HepG2 (cell line): ENCODE data around the gene KRT84. TPM values are rescaled to one million over a fixed set of nuclear protein-coding genes. Genes with fewer than 3 reads are reported as not detected.
"Not testable (repeated sequence)": the region's sequence is repeated elsewhere in the genome, so short reads cannot be mapped to it uniquely, and the experiment has no call there.

Experiments
- ATAC-seq: fragments of 200-7000 bp; cut with Tn5 transposase; 3 replicates; pipeline ENCODE4 v1.9.1; 2020; ENCODE audit warnings: mild to moderate bottlenecking, moderate library complexity
- BruUV-seq: library from RNA; stranded (reverse); fragments of 400-500 nt; replicated peaks from 2 replicates; lab custom pipeline; 2021; lab: Mats Ljungman, UMichigan
- CTCF ChIA-PET: fragments of 300-600 bp; formaldehyde crosslinking; extraction: SDS; loops from one replicate; lab custom pipeline; 2021; ENCODE audit warnings: low total read pairs, inconsistent platforms, low intra/inter-chr PET ratio; lab: Yijun Ruan, JAX
- POLR2A ChIA-PET: fragments of 350-600 bp; sonication (Branson Sonifier 250); formaldehyde crosslinking; loops from one replicate; lab custom pipeline; 2020; ENCODE audit warnings: antibody characterized with exemption, inconsistent platforms; lab: Yijun Ruan, JAX
- DNase-seq: peaks from one replicate; pipeline ENCODE4 v3.0.0-alpha.2; 2015; ENCODE audit warnings: low spot score
- FAIRE-seq: peaks from 3 replicates; lab custom pipeline; 2011; peaks lifted over from hg19 to GRCh38; lab: Jason Lieb, UNC
- H2AFZ ChIP-seq: one replicate; pipeline ENCODE4 v1.6.1; 2011; ENCODE audit warnings: low read length, inconsistent platforms
- H3K27ac ChIP-seq: fragments of 300-600 bp; 3 replicates; pipeline ENCODE4 v1.8.0; 2011; ENCODE audit warnings: mixed run types, mild to moderate bottlenecking, mixed read lengths, low read length, inconsistent platforms; ENCODE audit not compliant: insufficient read depth; ENCODE audit errors: extremely low read length
- H3K27me3 ChIP-seq, 2 experiments: fragments of 200-600 bp in 1 of 2; 2 replicates in 1 of 2; 3 replicates in 1 of 2; pipeline versions ENCODE4 v1.6.0 to v1.8.0; 2011; ENCODE audit warnings: low read length in 2 of 2, mild to moderate bottlenecking in 2 of 2, moderate library complexity in 2 of 2, inconsistent platforms in 1 of 2; ENCODE audit not compliant: insufficient read depth in 2 of 2, control insufficient read depth in 1 of 2
- H3K36me3 ChIP-seq, 2 experiments: fragments of 200-600 bp in 1 of 2; replicated peaks in 1 of 2; 2 replicates in 1 of 2; 3 replicates in 1 of 2; pipeline versions ENCODE4 v1.5.1 to v1.8.0; 2011; ENCODE audit warnings: low read length in 2 of 2, inconsistent platforms in 1 of 2; ENCODE audit not compliant: insufficient read depth in 2 of 2, control insufficient read depth in 1 of 2
- H3K4me1 ChIP-seq: 2 replicates; pipeline ENCODE4 v1.5.1; 2012; ENCODE audit warnings: low read length, inconsistent platforms; ENCODE audit not compliant: insufficient read depth
- H3K4me2 ChIP-seq: 2 replicates; pipeline ENCODE4 v1.6.0; 2011; ENCODE audit warnings: low read depth, low read length, inconsistent platforms
- H3K4me3 ChIP-seq, 3 experiments: fragments of 200-600 bp in 1 of 3; sonication (generic), shearing (Covaris generic) in 1 of 3; replicated peaks in 1 of 3; 2 replicates each; pipeline ENCODE4 v1.5.1; 2011 to 2016; ENCODE audit warnings: low read length in 3 of 3, inconsistent platforms in 2 of 3, low read depth in 2 of 3, mild to moderate bottlenecking in 2 of 3, control low read depth in 1 of 3, mixed read lengths in 1 of 3; ENCODE audit not compliant: insufficient read depth in 1 of 3
- H3K79me2 ChIP-seq: one replicate; pipeline ENCODE4 v1.6.1; 2011; ENCODE audit warnings: low read length, inconsistent platforms; ENCODE audit not compliant: insufficient read depth
- H3K9ac ChIP-seq: 2 replicates; pipeline ENCODE4 v1.6.0; 2011; ENCODE audit warnings: mild to moderate bottlenecking, low read depth, low read length, inconsistent platforms; ENCODE audit not compliant: insufficient read depth
- H3K9me3 ChIP-seq: 2 replicates; pipeline ENCODE4 v1.5.1; 2012; ENCODE audit warnings: mild to moderate bottlenecking, low read length
- H4K20me1 ChIP-seq: 2 replicates; pipeline ENCODE4 v1.6.0; 2011; ENCODE audit warnings: inconsistent platforms, mild to moderate bottlenecking, low read length, moderate library complexity; ENCODE audit not compliant: insufficient read depth
- WGBS: methylation state at CpG from one replicate; pipeline ENCODE4 v1.1.6; 2017; ENCODE audit warnings: low lambda C conversion rate; 5-methylcytosine and 5-hydroxymethylcytosine counted together
- in situ Hi-C: cut with HindIII; loops from 2 replicates; pipeline ENCODE4 v1.10.0; 2017; ENCODE audit warnings: low pct_unique_long_range_greater_than_20kb; ENCODE audit not compliant: extremely low pct_ligation_motif_present
- intact Hi-C: fragments of 100-400 bp; cut with micrococcal nuclease; formaldehyde crosslinking; loops from one replicate; pipeline ENCODE4 v1.10.0; 2022; ENCODE audit not compliant: unreplicated experiment
- polyA plus RNA-seq, 8 experiments: library from polyadenylated mRNA; depleted of rRNA in 3 of 8; stranded (reverse) in 7 of 8; unstranded in 1 of 8; fragments of >200 nt; fragmentation: Illumina TruSeq in 4 of 8; extraction: Trizol in 4 of 8; gene quantifications; 2 replicates each; pipeline versions ENCODE4 v1.2.1 to v1.2.3, GENCODE V29; 2011 to 2016; ENCODE audit warnings: low read depth in 4 of 8, missing spikeins in 1 of 8, mixed read lengths in 1 of 8; ENCODE audit not compliant: insufficient read depth in 1 of 8
- total RNA-seq, 5 experiments: library from RNA; depleted of rRNA; stranded (reverse); fragments of >200 nt; fragmentation: Illumina TruSeq; extraction: Trizol; gene quantifications; 2 replicates each; pipeline ENCODE4 v1.2.3, GENCODE V29; 2016; ENCODE audit warnings: low read depth in 1 of 5
- TF ChIP-seq, protein P1 (sequence below): sonication (generic); formaldehyde crosslinking; IDR thresholded peaks from 2 replicates; pipeline ENCODE4 v1.4.0; 2020; ENCODE audit warnings: mild to moderate bottlenecking, missing genetic modification reagents, borderline replicate concordance

KRT84 gene
- total and polyA plus RNA-seq, 2 of the 13 experiments (the other 11 are each of a cell fraction or from before 2014, with no cell fraction given): not detected

GRCh38 chr12:52346593-52346992, 38.9 kb downstream of the KRT84 start:
- in situ Hi-C loops (no loop called here), intact Hi-C loops (no loop called here)
- H3K4me2 ChIP-seq: no peak overlapping the region
- no peaks in the 10 kb centered on the region for H3K36me3 ChIP-seq
- ChIA-PET POLR2A (no interaction called here), CTCF (no interaction called here)
- FAIRE-seq (no peak), ATAC-seq (peak; percentile 37; the same call in 2 of the 3 replicates), DNase-seq (no peak)
- no TSS peak for BruUV-seq
- H4K20me1 ChIP-seq: no peaks in the 10 kb centered on the region
- TF ChIP-seq, protein P1, sequence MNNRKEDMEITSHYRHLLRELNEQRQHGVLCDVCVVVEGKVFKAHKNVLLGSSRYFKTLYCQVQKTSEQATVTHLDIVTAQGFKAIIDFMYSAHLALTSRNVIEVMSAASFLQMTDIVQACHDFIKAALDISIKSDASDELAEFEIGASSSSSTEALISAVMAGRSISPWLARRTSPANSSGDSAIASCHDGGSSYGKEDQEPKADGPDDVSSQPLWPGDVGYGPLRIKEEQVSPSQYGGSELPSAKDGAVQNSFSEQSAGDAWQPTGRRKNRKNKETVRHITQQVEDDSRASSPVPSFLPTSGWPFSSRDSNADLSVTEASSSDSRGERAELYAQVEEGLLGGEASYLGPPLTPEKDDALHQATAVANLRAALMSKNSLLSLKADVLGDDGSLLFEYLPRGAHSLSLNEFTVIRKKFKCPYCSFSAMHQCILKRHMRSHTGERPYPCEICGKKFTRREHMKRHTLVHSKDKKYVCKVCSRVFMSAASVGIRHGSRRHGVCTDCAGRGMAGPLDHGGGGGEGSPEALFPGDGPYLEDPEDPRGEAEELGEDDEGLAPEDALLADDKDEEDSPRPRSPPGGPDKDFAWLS: no peak
- 0% methylated on average over 4 of the region's 4 CpGs for WGBS
- no peak overlapping the region for H3K27ac ChIP-seq
- H3K4me1 ChIP-seq: peaks cover 10% of the 10 kb centered on the region
- no peak overlapping the region for H2AFZ ChIP-seq
- H3K79me2 ChIP-seq: no peaks in the 10 kb centered on the region
- H3K27me3 ChIP-seq: peaks cover 2 to 33% of the 10 kb centered on the region in 2 experiments
- no peak overlapping the region for H3K4me3 ChIP-seq
- H3K9me3 ChIP-seq: no peaks in the 10 kb centered on the region
- no peak overlapping the region for H3K9ac ChIP-seq

- in situ Hi-C loops, FAIRE-seq, H3K4me3 ChIP-seq, CTCF ChIA-PET, H2AFZ ChIP-seq, DNase-seq, H3K4me1 ChIP-seq, ATAC-seq, H3K36me3 ChIP-seq, H3K9ac ChIP-seq, H4K20me1 ChIP-seq, H3K4me2 ChIP-seq, H3K27ac ChIP-seq, H3K9me3 ChIP-seq, intact Hi-C loops, H3K79me2 ChIP-seq, BruUV-seq, POLR2A ChIA-PET: not testable (repeated sequence)
- peaks cover 3 to 37% of the 10 kb centered on the region in 2 experiments for H3K27me3 ChIP-seq
- WGBS: 42% methylated on average over 5 of the region's 8 CpGs
These were observed 40.4 kb downstream of the KRT84 start for GRCh38 chr12:52345041-52345440.
